NCI-H2107 (cell line): ENCODE measurements around the gene CMBL.
"Not testable (repeated sequence)": the region's sequence is repeated elsewhere in the genome, so short reads cannot be mapped to it uniquely, and the experiment has no call there.

Experiments used
- DNase-seq: peaks from one replicate; lab custom pipeline; 2025; lab: John Stamatoyannopoulos, UW

CMBL gene

GRCh38 chr5:10257870-10258269 lies 49.8 kb downstream of the CMBL start:
- no peak for DNase-seq

- no peak for DNase-seq
Observed at GRCh38 chr5:10254686-10255085, 53.0 kb downstream of the CMBL start.

- no peak for DNase-seq
Observed at GRCh38 chr5:10253390-10253789, 54.3 kb downstream of the CMBL start.

DNA sequence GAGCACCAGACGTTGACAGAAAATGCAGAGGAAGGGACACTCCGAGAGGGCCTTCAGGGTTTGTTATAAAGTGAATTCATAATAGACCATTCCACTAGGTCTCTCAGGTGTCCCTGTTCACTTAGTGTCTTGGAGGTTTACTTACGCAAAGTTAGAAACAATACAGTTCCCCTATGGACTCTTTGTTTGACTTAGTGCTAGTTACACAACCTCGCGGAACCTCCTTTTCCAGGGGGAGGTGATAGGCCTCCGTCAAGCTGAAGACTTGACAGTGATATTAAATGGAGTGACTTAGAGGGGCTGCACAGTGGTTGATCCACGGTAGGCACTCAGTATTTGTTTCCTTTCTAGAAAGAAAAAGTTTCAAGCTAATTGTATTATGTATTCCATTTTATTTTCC lies 56.3 kb downstream of the CMBL start:
- no peak for DNase-seq

GRCh38 chr5:10250806-10251276 lies 56.9 kb downstream of the CMBL start:
- DNase-seq: no peak

- DNase-seq: peak; percentile 94
Observed at GRCh38 chr5:10249948-10250805, 57.5 kb downstream of the CMBL start, which contains the start of gene CCT5. CCT5 (plus strand) TSS chr5:10250280; CDS start chr5:10250341, 61 bp downstream.

GRCh38 chr5:10248378-10249260 lies 59.1 kb downstream of the CMBL start:
- DNase-seq: no peak

GRCh38 chr5:10247217-10247616 lies 60.5 kb downstream of the CMBL start:
- DNase-seq: not testable (repeated sequence)

GRCh38 chr5:10246761-10247160 lies 60.9 kb downstream of the CMBL start:
- DNase-seq: no peak

GRCh38 chr5:10244342-10244944 lies 63.3 kb downstream of the CMBL start:
- no peak for DNase-seq

GRCh38 chr5:10243660-10244240 lies 64.0 kb downstream of the CMBL start:
- DNase-seq: no peak

GRCh38 chr5:10235350-10235749 lies 72.4 kb downstream of the CMBL start:
- DNase-seq: no peak

- DNase-seq: no peak
Observed at GRCh38 chr5:10233505-10233904, 74.2 kb downstream of the CMBL start.

DNA sequence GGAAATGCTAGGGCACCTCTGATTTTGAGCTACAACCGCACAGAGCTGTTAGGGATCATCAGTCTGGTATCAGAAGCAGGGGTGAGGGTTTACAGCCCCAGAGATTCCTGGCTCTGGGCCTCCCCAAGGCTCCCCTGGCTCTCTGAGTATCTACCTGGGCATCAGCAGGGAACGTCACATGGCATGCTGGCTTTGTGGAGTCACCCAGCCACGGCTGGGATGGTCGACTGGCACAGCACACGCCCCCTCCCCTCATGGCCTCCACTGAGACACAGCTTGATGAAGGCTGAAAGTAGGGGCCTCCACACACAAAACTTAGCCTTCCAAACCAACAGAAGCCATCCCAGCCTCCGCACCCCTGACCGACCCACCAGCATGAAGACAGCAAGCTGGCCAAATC lies 74.7 kb downstream of the CMBL start:
- no peak for DNase-seq

- DNase-seq: no peak
Observed at GRCh38 chr5:10232386-10232785, 75.3 kb downstream of the CMBL start.

DNA sequence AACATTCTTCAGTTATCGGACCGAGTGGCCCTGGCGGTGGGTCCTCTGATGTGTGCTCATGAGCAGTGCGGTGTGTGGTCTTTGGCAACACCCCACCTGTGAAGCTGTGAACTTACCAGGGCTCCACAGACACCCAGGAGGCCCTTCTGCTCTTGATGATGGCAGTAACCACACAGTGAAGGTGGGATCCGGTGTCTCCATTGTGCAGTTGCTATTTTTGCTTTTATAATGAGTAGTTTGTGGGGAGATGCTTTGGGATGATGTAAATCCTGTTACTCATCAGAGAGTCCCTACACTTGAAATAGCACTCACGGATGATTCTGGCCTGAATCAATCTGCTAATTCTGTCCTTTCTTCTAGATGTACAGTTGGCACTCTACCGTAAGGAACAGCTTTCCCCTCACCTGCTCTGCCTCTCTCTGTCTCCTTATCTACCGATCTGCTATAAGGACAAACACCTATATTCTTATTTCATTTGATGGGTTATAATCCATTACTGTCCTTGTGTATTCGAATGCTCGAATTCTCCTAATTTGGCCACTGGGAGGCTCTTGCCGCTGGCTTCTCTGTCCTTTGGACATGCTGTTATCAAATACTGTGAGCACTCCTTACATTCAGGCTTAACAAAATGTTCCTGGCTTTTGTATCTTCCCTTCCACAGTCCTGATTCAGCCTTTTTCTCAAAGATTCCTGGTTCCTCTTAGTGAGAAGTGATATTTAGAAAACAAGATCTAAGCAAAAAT lies 78.2 kb downstream of the CMBL start:
- no peak for DNase-seq

DNA sequence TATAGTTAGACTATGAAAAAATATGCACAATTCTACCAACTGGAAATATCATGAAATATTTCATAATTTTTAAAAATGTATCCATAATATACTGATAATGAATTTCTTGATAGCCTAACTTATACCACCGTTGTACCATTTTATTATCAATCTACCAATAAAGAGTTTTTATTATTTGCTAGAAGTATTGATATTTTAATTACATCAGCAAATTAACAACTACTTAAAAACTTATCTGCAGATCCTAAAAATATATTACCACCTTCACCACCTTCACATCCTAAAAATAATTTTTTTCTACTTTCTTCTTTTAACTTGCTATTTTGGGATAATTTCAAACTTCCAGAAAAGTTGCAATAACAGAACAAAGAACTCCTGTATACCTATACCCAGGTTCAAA lies 79.4 kb downstream of the CMBL start:
- no peak for DNase-seq
